ENCODE data around the gene DCC.

The DCC gene

DNA sequence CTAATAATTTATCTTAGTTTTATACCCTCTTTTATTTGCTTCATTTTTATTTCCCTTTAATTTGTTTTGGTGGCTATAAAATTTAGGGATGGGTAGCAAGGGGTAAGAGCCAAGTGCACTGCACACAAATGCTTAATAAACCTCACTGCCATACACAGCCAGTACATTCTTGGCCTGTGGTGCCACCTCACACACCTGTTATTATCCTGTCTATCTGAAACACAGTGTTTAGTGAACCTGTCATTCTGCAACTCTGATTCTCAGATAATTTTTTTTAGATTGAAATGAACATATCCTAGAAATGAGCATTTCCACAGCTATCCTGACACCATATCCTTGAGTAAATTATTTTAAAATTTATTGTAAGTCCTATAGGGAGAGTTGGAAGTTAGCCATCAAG, 807.5 kb downstream of the DCC start:
- TF ChIP-seq EZH2phosphoT487 (IDR thresholded peaks at IDR 0.05; ENCODE audit: borderline replicate concordance) = no peak
- TF ChIP-seq, protein P1, sequence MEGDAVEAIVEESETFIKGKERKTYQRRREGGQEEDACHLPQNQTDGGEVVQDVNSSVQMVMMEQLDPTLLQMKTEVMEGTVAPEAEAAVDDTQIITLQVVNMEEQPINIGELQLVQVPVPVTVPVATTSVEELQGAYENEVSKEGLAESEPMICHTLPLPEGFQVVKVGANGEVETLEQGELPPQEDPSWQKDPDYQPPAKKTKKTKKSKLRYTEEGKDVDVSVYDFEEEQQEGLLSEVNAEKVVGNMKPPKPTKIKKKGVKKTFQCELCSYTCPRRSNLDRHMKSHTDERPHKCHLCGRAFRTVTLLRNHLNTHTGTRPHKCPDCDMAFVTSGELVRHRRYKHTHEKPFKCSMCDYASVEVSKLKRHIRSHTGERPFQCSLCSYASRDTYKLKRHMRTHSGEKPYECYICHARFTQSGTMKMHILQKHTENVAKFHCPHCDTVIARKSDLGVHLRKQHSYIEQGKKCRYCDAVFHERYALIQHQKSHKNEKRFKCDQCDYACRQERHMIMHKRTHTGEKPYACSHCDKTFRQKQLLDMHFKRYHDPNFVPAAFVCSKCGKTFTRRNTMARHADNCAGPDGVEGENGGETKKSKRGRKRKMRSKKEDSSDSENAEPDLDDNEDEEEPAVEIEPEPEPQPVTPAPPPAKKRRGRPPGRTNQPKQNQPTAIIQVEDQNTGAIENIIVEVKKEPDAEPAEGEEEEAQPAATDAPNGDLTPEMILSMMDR (conservative IDR thresholded peaks at IDR 0.05; ENCODE audit: low read length) = no peak
- no peaks in the 10 kb centered on the region for H3F3A ChIP-seq (ENCODE audit: low read depth)
- no peaks in the 10 kb centered on the region for H3K9me3 ChIP-seq (ENCODE audit: insufficient read depth, low read depth, low read length)
- no peaks in the 10 kb centered on the region for H3K27me3 ChIP-seq (ENCODE audit: insufficient read depth, low read length, poor library complexity, severe bottlenecking)
- H3K9ac ChIP-seq (ENCODE audit: low read depth, low read length, poor library complexity, severe bottlenecking) = no peak overlapping the region
- no peak overlapping the region for H2AFZ ChIP-seq (ENCODE audit: low read length)
- H3K4me2 ChIP-seq (ENCODE audit: low read depth, low read length, poor library complexity, severe bottlenecking) = no peak overlapping the region
- no peaks in the 10 kb centered on the region for H4K20me1 ChIP-seq (ENCODE audit: insufficient read depth, low read length, poor library complexity, severe bottlenecking)
- H3K79me2 ChIP-seq (ENCODE audit: insufficient read depth, low read length) = no peaks in the 10 kb centered on the region
- no peaks in the 10 kb centered on the region for H3K36me3 ChIP-seq (ENCODE audit: insufficient read depth, low read length)
- no peaks in the 10 kb centered on the region for H3K9me2 ChIP-seq (replicated peaks; ENCODE audit: low read depth, low read length)
- no peak overlapping the region for H3K4me3 ChIP-seq (ENCODE audit: low read length, poor library complexity, severe bottlenecking)
- H3K4me1 ChIP-seq (ENCODE audit: insufficient read depth, low read length, poor library complexity, severe bottlenecking) = no peaks in the 10 kb centered on the region

DNA sequence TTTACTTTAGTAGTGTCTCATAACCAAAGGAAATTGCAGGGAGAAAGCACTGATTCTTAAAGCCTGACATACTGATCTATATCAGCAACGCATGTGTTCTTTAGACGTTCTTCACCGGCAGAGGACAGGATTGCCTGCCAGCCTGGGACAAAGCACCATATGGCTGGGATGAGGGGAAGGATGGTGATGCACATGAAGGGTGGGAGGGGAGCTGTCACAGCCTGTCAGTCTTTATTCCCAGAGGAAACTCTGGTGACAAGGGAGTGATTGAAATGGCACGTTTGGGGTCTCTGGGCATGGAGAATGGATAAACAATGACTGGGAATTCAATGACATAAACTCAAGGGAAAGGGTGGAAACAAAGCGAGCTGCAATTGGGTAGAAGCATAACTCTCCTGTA, 808.1 kb downstream of the DCC start:
- Histone ChIP-seq H2AFZ (ENCODE audit: low read length) (no peak overlapping the region), H3K4me3 (ENCODE audit: low read length, poor library complexity, severe bottlenecking) (no peak overlapping the region), H3F3A (ENCODE audit: low read depth) (no peaks in the 10 kb centered on the region), H3K79me2 (ENCODE audit: insufficient read depth, low read length) (no peaks in the 10 kb centered on the region), H3K4me2 (ENCODE audit: low read depth, low read length, poor library complexity, severe bottlenecking) (no peak overlapping the region), H3K9me2 (replicated peaks; ENCODE audit: low read depth, low read length) (no peaks in the 10 kb centered on the region), H3K4me1 (ENCODE audit: insufficient read depth, low read length, poor library complexity, severe bottlenecking) (no peaks in the 10 kb centered on the region), H3K9me3 (ENCODE audit: insufficient read depth, low read depth, low read length) (no peaks in the 10 kb centered on the region), H3K27me3 (ENCODE audit: insufficient read depth, low read length, poor library complexity, severe bottlenecking) (no peaks in the 10 kb centered on the region), H3K36me3 (ENCODE audit: insufficient read depth, low read length) (no peaks in the 10 kb centered on the region), H4K20me1 (ENCODE audit: insufficient read depth, low read length, poor library complexity, severe bottlenecking) (no peaks in the 10 kb centered on the region), H3K9ac (ENCODE audit: low read depth, low read length, poor library complexity, severe bottlenecking) (no peak overlapping the region)
- TF ChIP-seq EZH2phosphoT487 (IDR thresholded peaks at IDR 0.05; ENCODE audit: borderline replicate concordance) = no peak
- TF ChIP-seq, protein P1 (conservative IDR thresholded peaks at IDR 0.05; ENCODE audit: low read length) = no peak

DNA sequence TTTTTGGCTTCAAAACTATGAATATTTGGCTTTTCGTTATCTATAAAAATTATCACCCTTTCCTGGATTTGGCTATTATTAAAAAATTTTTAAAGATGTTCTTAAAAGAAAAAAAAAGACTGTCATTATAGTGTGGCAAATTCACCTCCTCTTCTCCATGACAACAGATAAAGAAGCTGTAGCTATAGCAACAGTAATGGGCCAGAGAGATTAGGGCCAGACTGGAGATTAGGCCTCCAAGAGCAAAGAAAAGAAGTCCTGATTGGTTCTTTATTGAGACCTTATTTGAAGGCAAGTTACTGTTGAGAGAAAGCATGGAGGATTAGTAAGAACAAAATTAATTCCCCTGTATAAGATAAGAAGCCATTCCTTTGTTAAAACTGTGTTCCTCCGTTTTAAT, 812.5 kb downstream of the DCC start:
- H3K4me1 ChIP-seq (ENCODE audit: insufficient read depth, low read length, poor library complexity, severe bottlenecking) = no peaks in the 10 kb centered on the region
- H3K4me3 ChIP-seq (ENCODE audit: low read length, poor library complexity, severe bottlenecking) = no peak overlapping the region
- TF ChIP-seq EZH2phosphoT487 (IDR thresholded peaks at IDR 0.05; ENCODE audit: borderline replicate concordance) = no peak
- TF ChIP-seq, protein P1 (conservative IDR thresholded peaks at IDR 0.05; ENCODE audit: low read length) = no peak
- H3K9me2 ChIP-seq (replicated peaks; ENCODE audit: low read depth, low read length) = no peaks in the 10 kb centered on the region
- H3K9ac ChIP-seq (ENCODE audit: low read depth, low read length, poor library complexity, severe bottlenecking) = no peak overlapping the region
- no peaks in the 10 kb centered on the region for H4K20me1 ChIP-seq (ENCODE audit: insufficient read depth, low read length, poor library complexity, severe bottlenecking)
- no peaks in the 10 kb centered on the region for H3K9me3 ChIP-seq (ENCODE audit: insufficient read depth, low read depth, low read length)
- no peaks in the 10 kb centered on the region for H3K79me2 ChIP-seq (ENCODE audit: insufficient read depth, low read length)
- H3K4me2 ChIP-seq (ENCODE audit: low read depth, low read length, poor library complexity, severe bottlenecking) = no peak overlapping the region
- H3F3A ChIP-seq (ENCODE audit: low read depth) = no peaks in the 10 kb centered on the region
- no peaks in the 10 kb centered on the region for H3K36me3 ChIP-seq (ENCODE audit: insufficient read depth, low read length)
- H2AFZ ChIP-seq (ENCODE audit: low read length) = no peak overlapping the region
- H3K27me3 ChIP-seq (ENCODE audit: insufficient read depth, low read length, poor library complexity, severe bottlenecking) = no peaks in the 10 kb centered on the region

Data from Loucy (cell line).